CD4-positive, alpha-beta T cell (primary cell): ENCODE data around the gene LRRC34. TPM values are rescaled to one million over a fixed set of nuclear protein-coding genes. Genes with fewer than 3 reads are reported as not detected.

Experiments
- ATAC-seq: fragments of 200-7000 bp; cut with Tn5 transposase; one replicate; pipeline ENCODE4 v1.10.0; 2022; ENCODE audit warnings: mild to moderate bottlenecking; ENCODE audit not compliant: poor library complexity
- CTCF ChIA-PET: fragments of 350-600 bp; sonication (Branson Sonifier 250); formaldehyde crosslinking; loops from one replicate; lab custom pipeline; 2021; ENCODE audit warnings: antibody characterized with exemption, inconsistent platforms; lab: Charles Lee
- POLR2A ChIA-PET: fragments of 350-600 bp; sonication (Branson Sonifier 250); formaldehyde crosslinking; loops from one replicate; lab custom pipeline; 2021; ENCODE audit warnings: antibody characterized with exemption, inconsistent platforms; lab: Charles Lee
- DNase-seq, 14 experiments: peaks; one replicate each; pipeline ENCODE4 v3.0.0-alpha.2; 2013 to 2020; ENCODE audit warnings: mixed read lengths in 2 of 14
- H3K27ac ChIP-seq, 2 donors: one replicate each; pipeline versions ENCODE4 v1.5.1 to v1.7.0; 2013; ENCODE audit warnings: low read length in 2 of 2, low read depth in 1 of 2, mild to moderate bottlenecking in 1 of 2
- H3K27me3 ChIP-seq, 2 experiments: 1 replicate in 1 of 2; 2 replicates in 1 of 2; pipeline versions ENCODE4 v1.6.1 to v1.7.0; 2013; ENCODE audit warnings: low read length in 2 of 2, control low read depth in 1 of 2, mild to moderate bottlenecking in 1 of 2, moderate library complexity in 1 of 2; ENCODE audit not compliant: insufficient read depth in 2 of 2, control insufficient read depth in 1 of 2
- H3K36me3 ChIP-seq: one replicate; pipeline ENCODE4 v1.6.1; 2013; ENCODE audit warnings: low read length, control low read depth; ENCODE audit not compliant: insufficient read depth
- H3K4me1 ChIP-seq: one replicate; pipeline ENCODE4 v1.6.1; 2013; ENCODE audit warnings: low read length, control low read depth; ENCODE audit not compliant: insufficient read depth
- H3K4me3 ChIP-seq: one replicate; pipeline ENCODE4 v1.5.1; 2013; ENCODE audit warnings: mild to moderate bottlenecking, low read length, moderate library complexity
- H3K9me3 ChIP-seq, 2 experiments: 1 replicate in 1 of 2; 2 replicates in 1 of 2; pipeline versions ENCODE4 v1.6.1 to v1.7.0; 2013; ENCODE audit warnings: low read length in 2 of 2, mild to moderate bottlenecking in 2 of 2, control low read depth in 1 of 2, moderate library complexity in 1 of 2; ENCODE audit not compliant: control insufficient read depth in 1 of 2, insufficient read depth in 1 of 2
- H3K27ac Mint-ChIP-seq: one replicate; pipeline ENCODE4 v1.8.0; 2020; ENCODE audit warnings: mixed read lengths
- H3K27me3 Mint-ChIP-seq: one replicate; pipeline ENCODE4 v1.8.0; 2021; ENCODE audit warnings: mixed read lengths
- H3K36me3 Mint-ChIP-seq: one replicate; pipeline ENCODE4 v1.8.0; 2021; ENCODE audit warnings: low read depth, mixed read lengths
- H3K4me1 Mint-ChIP-seq: one replicate; pipeline ENCODE4 v1.8.0; 2021; ENCODE audit warnings: low read depth, mixed read lengths
- H3K4me3 Mint-ChIP-seq: one replicate; pipeline ENCODE4 v1.8.0; 2020; ENCODE audit warnings: mild to moderate bottlenecking, mixed read lengths
- H3K9me3 Mint-ChIP-seq: one replicate; pipeline ENCODE4 v1.8.0; 2020; ENCODE audit warnings: mixed read lengths
- intact Hi-C, 2 experiments: fragments of 100-400 bp; cut with DNase I in 1 of 2; cut with micrococcal nuclease in 1 of 2; formaldehyde crosslinking; loops; one replicate each; pipeline versions ENCODE4 v1.15.1 to v1.9.0; 2023 to 2025; cut with DNase I, micrococcal nuclease
- total RNA-seq, 174 experiments: library from RNA in 2 of 174; stranded (reverse) in 2 of 174; gene quantifications; one replicate each; pipeline ENCODE4 v1.2.3 and lab custom pipeline; 2021 to 2026
- TF ChIP-seq, protein P1 (sequence below): fragments of 200-600 bp; IDR thresholded peaks from one replicate; pipeline ENCODE4 v1.8.0; 2022; ENCODE audit warnings: antibody characterized with exemption, mild to moderate bottlenecking

Gene LRRC34
- total RNA-seq, 2 experiments from 2014 or later = 0.22 to 0.52 TPM

- CTCF ChIA-PET = no interaction called here
- DNase-seq = no peak
- peaks cover 4% of the 10 kb centered on the region for H3K4me1 Mint-ChIP-seq
- Histone ChIP-seq H3K27me3 (peaks cover 3 to 9% of the 10 kb centered on the region in 2 experiments), H3K4me1 (no peaks in the 10 kb centered on the region), H3K27ac (no peak overlapping the region), H3K4me3 (no peak overlapping the region), H3K36me3 (no peaks in the 10 kb centered on the region), H3K9me3 (no peaks in the 10 kb centered on the region)
- no peak overlapping the region for H3K4me3 Mint-ChIP-seq
- no peaks in the 10 kb centered on the region for H3K36me3 Mint-ChIP-seq
- H3K27ac Mint-ChIP-seq = no peak overlapping the region
- H3K27me3 Mint-ChIP-seq = peaks cover 27% of the 10 kb centered on the region
- H3K9me3 Mint-ChIP-seq = no peaks in the 10 kb centered on the region
- no peak for ATAC-seq
- TF ChIP-seq, protein P1, sequence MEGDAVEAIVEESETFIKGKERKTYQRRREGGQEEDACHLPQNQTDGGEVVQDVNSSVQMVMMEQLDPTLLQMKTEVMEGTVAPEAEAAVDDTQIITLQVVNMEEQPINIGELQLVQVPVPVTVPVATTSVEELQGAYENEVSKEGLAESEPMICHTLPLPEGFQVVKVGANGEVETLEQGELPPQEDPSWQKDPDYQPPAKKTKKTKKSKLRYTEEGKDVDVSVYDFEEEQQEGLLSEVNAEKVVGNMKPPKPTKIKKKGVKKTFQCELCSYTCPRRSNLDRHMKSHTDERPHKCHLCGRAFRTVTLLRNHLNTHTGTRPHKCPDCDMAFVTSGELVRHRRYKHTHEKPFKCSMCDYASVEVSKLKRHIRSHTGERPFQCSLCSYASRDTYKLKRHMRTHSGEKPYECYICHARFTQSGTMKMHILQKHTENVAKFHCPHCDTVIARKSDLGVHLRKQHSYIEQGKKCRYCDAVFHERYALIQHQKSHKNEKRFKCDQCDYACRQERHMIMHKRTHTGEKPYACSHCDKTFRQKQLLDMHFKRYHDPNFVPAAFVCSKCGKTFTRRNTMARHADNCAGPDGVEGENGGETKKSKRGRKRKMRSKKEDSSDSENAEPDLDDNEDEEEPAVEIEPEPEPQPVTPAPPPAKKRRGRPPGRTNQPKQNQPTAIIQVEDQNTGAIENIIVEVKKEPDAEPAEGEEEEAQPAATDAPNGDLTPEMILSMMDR = no peak
- intact Hi-C loops = no loop called here
- POLR2A ChIA-PET = no interaction called here
Measured at GRCh38 chr3:169751875-169752274, 60.8 kb downstream of the LRRC34 start.

- no peak for DNase-seq
- intact Hi-C loops = no loop called here
- peaks cover 33% of the 10 kb centered on the region for H3K27me3 Mint-ChIP-seq
- H3K4me3 Mint-ChIP-seq = no peak overlapping the region
- peaks cover 4% of the 10 kb centered on the region for H3K4me1 Mint-ChIP-seq
- H3K9me3 ChIP-seq = no peaks in the 10 kb centered on the region
- H3K36me3 ChIP-seq = no peaks in the 10 kb centered on the region
- H3K4me1 ChIP-seq = no peaks in the 10 kb centered on the region
- ATAC-seq = no peak
- no peak overlapping the region for H3K27ac ChIP-seq
- no peaks in the 10 kb centered on the region for H3K9me3 Mint-ChIP-seq
- ChIA-PET POLR2A (no interaction called here), CTCF (no interaction called here)
- peaks cover 6 to 9% of the 10 kb centered on the region in 2 experiments for H3K27me3 ChIP-seq
- TF ChIP-seq, protein P1 = no peak
- no peaks in the 10 kb centered on the region for H3K36me3 Mint-ChIP-seq
- H3K4me3 ChIP-seq = no peak overlapping the region
- H3K27ac Mint-ChIP-seq = no peak overlapping the region
Measured at GRCh38 chr3:169750665-169751064, 62.0 kb downstream of the LRRC34 start.

DNA sequence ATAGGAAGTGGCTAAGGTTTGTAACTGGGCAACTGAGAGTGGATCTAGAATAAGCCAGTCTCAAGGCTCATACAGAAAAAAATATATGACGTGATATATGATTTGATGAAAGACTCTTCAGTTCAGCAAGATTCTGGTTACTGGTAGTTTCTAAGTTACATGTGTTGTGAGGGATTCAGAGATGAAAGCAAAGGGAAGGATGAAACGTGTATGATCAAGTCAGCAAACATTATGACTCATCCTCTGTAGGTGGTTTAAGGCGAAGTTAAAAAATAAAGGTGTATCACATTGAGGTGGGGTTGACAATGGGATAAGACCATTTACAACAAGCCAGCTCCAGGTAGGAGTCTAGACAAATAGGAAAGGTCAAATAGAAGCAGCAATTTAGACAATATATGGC, 64.0 kb downstream of the LRRC34 start:
- no peak overlapping the region for H3K27ac Mint-ChIP-seq
- H3K4me1 Mint-ChIP-seq = peaks cover 4% of the 10 kb centered on the region
- H3K27me3 ChIP-seq = peaks cover 6 to 9% of the 10 kb centered on the region in 2 experiments
- no peak overlapping the region for H3K4me3 Mint-ChIP-seq
- H3K4me1 ChIP-seq = no peaks in the 10 kb centered on the region
- H3K9me3 ChIP-seq = no peaks in the 10 kb centered on the region
- H3K27ac ChIP-seq = no peak overlapping the region
- TF ChIP-seq, protein P1 = no peak
- peaks cover 33% of the 10 kb centered on the region for H3K27me3 Mint-ChIP-seq
- POLR2A ChIA-PET = no interaction called here
- peak; percentile 62 for ATAC-seq
- no peak overlapping the region for H3K4me3 ChIP-seq
- H3K36me3 ChIP-seq = no peaks in the 10 kb centered on the region
- no peaks in the 10 kb centered on the region for H3K9me3 Mint-ChIP-seq
- intact Hi-C loops = loop anchor here in 1 of 2 experiments (10.0 kb wide), 2 partner anchors 884 to 1704 kb away; no protein-coding TSS in a partner anchor
- H3K36me3 Mint-ChIP-seq = no peaks in the 10 kb centered on the region
- DNase-seq = no peak
- CTCF ChIA-PET = no interaction called here
